GM19467 (cell line): Measurements from ENCODE around the gene HDGF.

Source experiments
- ATAC-seq: cut with Tn5 transposase; IDR thresholded peaks from one replicate; pipeline ENCODE4 v1.9.1; 2021; ENCODE audit warnings: mild to moderate bottlenecking, moderate library complexity; ENCODE audit not compliant: unreplicated experiment

The HDGF gene

GRCh38 chr1:156751451-156751756, at the start of gene HDGF:
Gene HDGF, minus strand, starts transcription at chr1:156751675. Its CDS starts 246 bp downstream, at chr1:156751429.
- ATAC-seq = peak; percentile 21

DNA sequence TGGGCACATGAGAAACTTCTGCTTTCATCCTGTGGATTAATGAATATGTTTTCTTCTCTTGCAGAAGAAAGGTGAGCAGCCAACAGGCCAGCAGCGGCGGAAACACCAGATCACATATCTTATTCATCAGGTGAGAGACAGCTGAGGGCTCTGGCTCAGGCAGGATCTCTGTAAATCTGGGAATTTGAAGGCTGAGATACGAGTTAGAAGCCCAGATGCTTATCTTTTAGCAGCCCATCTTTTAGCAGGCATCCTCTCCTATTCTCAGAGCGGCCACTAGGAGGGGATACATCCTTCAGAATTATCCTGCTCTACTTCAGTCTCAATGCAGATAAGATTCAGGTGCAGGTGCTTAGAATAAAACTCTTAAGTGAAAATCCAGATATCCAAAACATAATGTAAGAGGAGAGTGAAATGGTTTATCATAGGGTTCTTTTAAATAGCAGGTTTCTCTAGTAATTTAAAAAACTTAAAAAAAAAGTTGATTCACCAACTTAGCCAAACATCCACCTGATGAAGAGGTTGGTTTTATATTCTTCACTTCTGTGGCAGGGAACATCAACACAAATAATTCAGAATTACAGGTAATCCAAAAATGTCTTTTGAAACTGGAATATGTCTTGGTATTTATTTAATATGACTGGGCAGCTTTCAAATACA, 45.9 kb upstream of the HDGF start:
- no peak for ATAC-seq

DNA sequence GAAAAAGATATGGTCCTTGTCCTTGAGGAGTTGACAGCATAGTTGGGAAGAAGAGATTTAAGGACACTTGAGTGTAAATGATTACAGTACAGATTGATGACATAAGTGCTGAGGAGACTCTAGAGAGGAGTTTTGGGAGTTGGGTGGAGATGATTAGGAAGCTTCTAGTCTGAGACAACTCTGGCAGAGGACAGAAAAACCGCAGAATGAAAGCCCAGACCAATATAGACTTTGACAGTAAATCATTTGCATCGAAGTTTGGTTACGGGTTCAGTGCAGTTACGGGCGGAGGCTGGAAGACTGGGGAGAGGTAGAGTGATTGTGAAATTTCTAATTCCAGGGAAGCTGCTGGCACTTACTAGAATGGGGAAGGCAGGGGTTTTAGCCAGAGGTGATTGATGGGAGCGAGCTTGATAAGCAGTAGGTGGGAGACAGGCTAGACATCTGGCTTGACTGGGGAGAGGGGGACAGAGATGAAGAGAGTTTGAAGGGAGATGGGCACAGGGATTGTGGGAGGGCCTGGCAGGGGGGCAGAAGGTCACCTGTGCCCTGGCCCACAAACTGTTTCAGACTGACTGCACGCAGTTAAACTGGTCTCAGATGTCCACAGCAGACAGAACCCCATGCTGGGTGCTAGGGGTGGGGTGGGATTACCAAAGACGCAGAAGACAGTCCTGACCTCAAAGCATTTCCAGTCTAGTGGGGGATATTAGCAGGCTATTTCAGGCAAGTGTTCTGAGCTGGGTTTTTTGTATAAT, 45.0 kb upstream of the HDGF start:
- no peak for ATAC-seq

GRCh38 chr1:156795787-156796186, 44.3 kb upstream of the HDGF start:
- ATAC-seq = no peak

- ATAC-seq = no peak
Observed at GRCh38 chr1:156795374-156795733, 43.9 kb upstream of the HDGF start.

- ATAC-seq = no peak
Observed at GRCh38 chr1:156794506-156795373, 43.3 kb upstream of the HDGF start.

DNA sequence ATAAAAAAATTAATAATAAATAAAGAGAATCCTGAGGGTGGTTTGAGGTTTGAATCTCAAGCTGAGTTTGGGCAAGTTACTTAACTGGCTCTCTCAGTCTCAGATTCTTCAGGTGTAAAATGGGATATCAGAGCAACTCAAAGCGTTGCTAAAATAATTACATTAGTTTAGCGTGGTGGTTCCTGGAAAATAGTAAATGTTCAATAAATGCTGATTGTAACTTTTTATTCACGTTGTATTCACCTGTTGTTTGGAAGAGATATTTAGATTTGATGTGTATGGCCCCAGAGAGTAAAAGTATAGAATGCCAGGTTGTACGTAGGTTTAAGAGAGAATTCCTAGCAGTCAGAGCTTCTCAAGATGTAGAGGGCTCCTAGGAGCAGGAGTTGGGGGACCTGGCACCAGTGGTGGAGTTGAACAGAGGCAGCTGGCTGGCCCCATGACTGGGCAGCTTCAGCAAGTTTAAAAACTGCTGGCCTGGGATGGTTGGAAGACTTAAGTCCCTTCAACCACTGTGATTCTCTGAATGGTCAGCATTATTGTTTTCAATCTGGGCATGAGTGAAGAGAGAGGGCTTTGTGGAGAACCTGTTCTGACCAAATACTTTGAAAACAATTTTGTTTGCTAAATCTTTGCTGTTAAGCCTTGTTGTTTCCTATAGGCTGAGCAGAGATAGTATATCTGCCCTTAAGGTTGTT, 38.3 kb upstream of the HDGF start:
- no peak for ATAC-seq

- ATAC-seq = no peak
Observed at GRCh38 chr1:156788136-156788535, 36.7 kb upstream of the HDGF start.

DNA sequence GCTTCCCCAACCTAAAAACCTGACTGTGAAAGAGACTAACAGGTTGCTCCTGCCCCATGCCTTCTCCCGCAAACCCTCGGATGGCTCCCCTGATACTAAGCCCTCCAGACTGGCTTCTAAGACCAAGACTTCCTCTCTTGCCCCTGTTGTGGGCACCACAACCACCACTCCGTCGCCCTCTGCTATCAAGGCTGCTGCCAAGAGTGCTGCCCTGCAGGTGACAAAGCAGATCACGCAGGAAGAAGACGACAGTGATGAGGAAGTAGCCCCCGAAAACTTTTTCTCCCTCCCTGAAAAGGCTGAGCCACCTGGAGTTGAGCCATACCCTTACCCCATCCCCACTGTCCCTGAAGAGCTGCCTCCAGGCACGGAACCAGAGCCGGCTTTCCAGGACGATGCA, 35.2 kb upstream of the HDGF start:
- ATAC-seq = no peak

DNA sequence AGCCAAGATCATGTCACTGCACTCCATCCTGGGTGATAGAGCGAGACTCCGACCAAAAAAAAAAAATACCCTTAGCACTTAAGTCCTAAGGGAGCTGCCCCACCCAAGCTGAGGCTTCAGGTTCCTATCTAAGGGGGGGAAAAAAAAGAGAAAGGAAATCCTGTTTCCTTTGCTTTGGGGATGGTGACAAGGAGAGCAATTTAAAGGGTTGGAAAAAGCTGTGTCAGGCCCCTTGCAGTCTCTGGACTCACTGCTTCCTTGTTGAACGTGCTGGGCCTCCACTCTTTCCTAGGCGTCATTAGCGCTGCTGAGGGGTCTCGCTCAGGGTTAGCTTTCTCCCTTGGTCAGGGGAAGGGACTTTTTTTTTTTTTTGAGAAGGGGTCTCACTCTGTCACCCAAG, 34.0 kb upstream of the HDGF start:
- ATAC-seq = no peak

DNA sequence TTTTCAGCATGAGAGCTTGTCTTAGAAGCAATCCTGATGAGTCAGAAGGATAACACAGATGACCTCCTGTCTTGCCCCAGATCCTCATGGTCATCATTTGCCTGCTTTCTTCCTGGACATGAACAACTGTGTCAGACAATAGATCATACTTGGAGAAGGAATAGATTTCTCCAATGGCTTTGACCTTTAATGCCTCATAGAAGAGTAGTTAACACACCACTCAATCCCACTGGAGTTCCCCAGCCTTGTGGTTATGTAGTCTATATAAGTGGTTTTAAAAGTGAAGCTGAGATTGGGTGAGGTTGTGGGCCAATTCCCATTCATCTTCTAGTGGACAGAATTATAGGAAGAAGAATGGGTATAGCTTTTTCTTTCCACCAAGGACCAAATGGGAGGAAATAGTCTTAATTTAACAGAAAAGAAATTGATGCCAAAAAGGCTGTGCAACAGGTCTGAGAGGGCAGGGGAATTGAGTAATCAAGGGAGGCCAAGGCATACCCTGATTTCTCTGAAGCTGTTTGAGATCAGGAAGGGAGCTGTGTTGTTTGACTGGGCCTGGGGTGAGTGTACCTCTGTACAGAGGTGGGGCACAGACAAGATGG, 30.2 kb upstream of the HDGF start:
- ATAC-seq = no peak

GRCh38 chr1:156777573-156777972, 26.1 kb upstream of the HDGF start:
- no peak for ATAC-seq

GRCh38 chr1:156776942-156777341, 25.5 kb upstream of the HDGF start:
- ATAC-seq = no peak

DNA sequence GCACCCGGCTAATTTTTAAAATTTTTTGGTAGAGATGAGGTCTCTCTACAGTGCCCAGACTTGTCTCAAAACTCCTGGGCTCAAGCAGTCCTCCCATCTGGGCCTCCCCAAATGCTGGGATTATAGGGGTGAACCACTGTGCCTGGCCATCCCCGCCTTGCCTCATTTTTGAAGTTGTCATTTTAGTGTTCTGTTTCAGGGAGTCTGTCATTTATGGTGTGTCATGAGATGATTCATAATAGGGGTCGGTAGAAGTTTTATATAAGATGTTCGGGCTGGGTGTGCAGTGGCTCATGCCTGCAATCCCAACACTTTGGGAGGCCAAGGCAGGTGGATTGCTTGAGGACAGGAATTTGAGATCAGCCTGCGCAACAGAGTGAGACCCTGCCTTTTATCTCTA, 24.3 kb upstream of the HDGF start:
- ATAC-seq = no peak

DNA sequence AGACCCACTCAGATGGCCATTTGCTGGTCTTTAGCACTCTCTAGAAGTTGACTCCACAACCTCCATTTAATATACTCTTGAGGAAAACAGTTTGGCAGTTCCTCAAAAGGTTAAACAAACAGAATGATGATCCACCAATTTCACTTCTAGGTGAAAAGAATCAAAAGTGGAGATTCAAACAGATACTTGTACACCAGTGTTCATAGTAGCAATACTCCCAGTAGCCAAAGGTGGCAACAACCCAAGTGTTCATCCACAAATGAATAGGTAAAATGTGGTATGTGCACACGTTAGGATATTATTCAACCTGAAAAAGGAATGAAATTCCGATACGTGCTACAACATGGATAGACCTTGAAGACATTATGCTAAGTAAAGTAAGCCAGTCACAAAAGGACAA, 22.1 kb upstream of the HDGF start:
- ATAC-seq = no peak

DNA sequence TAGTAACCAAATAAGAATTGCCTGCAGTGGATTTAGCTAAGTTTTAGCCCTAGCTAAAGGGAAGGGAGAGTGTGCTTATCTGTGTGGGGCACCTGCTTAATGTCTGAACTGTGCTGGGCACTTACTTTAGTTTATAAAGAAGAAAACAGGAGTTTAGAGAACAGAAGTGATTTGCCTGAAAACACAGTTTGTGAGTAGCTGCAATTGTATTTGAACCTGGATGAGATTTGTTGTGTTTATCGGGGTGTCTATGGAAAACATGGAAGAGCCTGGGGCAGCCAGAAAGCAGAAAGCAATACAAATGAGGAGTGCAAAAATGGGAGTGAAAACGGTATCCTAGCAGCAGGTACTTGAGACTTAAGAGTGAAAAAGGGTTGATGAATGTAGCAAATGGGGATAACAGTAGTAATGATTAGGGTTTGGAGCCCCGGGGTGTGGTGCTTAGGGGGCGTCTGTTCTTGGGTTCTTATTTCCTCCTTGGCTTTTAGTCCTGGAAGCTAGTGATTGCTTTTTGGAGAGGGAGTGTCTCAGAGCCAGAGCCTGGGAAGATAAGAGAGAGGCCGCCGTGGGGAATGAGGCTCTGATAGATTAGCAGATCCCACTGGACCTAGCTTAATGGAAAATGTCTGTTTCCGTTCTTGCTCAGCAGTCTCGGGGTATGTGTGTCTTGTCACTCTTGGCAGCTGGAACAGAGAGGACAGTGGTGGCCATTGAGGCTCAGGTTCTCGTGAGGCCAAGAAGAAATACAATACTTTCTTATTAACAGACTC, 21.4 kb upstream of the HDGF start:
- no peak for ATAC-seq

DNA sequence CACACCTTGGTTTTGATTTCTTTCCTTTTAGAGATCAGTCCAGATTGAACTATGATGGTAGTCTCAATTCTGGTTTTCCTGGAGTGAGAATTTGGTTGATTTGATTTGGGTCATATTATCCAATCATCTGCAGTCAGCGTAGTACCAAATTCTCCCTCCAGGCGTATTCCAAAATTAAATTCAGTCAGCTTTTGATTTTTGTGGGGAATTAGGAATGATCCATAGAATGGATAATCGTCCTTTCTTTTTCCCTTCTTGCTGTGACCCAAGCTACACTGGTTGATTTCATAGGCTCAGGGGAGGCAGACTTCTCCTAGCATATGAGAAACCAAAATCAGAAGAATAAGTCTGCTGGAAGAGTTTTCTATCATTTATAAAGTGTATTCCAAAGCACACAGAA, 20.7 kb upstream of the HDGF start:
- ATAC-seq = no peak

- no peak for ATAC-seq
Observed at GRCh38 chr1:156768610-156769295, 17.3 kb upstream of the HDGF start.

GRCh38 chr1:156767879-156768604, 16.6 kb upstream of the HDGF start:
- no peak for ATAC-seq
